Ramos (cell line): ENCODE data around the gene PKN2.

Experiments used
- in situ Hi-C: fragments of 300-500 bp; cut with MboI; formaldehyde crosslinking; loops from one replicate; pipeline ENCODE4 v1.14.3; 2022; ENCODE audit warnings: low sequenced_read_pairs; ENCODE audit not compliant: unreplicated experiment

Gene PKN2

DNA sequence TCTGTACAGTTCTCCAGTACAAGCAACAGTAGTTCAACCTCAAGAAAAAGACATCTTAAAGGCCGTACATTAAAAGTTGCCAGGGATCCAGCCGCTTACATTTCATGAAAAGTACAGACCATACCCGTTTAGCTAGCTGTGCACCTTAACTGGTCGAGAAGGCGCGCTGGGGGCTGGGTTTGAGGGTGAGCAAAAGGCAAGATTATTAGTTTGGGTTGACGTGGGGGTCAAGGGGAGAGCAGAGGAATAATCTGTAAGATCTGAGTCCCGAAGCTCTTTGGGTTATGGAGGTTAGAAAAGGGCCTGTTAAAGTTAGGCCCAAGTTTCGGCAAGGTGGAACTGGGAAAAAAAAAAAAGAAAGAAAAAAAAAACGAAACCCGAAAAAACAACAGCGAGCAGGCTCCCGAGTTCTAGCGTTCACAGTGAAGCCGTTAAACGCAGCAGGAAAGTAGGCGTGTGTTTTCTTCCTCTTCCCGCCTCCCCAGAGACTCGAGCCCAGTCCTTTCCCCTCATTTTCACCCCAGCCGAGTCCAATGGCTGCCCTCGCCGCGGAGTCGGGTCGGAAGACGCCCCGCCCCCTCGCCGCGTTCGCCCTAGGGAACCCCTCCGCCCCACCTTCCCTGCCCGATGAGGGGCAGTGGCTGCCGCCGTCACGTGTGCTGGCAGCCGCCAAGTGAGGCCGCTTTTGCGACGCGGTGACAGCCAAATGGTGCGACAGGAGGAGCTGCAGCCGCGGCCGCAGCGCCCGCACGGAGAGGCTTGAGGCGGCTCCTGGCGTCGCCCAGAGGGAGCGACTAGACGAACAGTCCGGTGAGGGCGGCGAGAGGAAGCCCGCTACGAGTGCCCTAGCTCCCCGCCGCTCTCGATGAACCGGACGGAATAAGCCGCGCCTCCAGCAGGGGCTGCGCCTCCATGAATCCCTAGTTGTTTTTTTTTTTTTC is at the start of gene PKN2:
Gene PKN2 (plus strand): TSS at position 733 of the 941 bp plus-strand sequence. CDS start 308 bp downstream, outside the sequence.
- in situ Hi-C loops: no loop called here

DNA sequence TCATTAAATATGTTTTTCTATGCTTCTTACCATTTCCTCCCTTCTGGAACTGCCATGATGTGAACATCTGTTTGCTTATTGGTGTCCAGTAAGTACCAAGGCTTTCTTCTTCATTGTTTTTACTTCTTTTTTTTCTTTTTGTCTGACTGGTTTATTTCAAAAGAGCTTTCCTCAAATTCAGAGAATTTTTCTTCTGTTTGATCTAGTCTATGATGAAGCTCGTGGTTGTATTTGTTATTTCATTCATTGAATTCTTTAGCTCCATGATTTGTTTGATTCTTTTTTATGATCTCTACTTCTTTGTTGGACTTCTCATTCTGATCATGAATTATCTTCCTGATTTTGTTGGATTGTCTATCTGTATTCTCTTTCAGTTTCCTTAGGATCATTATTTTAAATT is 49.5 kb upstream of the PKN2 start:
- in situ Hi-C loops: no loop called here

DNA sequence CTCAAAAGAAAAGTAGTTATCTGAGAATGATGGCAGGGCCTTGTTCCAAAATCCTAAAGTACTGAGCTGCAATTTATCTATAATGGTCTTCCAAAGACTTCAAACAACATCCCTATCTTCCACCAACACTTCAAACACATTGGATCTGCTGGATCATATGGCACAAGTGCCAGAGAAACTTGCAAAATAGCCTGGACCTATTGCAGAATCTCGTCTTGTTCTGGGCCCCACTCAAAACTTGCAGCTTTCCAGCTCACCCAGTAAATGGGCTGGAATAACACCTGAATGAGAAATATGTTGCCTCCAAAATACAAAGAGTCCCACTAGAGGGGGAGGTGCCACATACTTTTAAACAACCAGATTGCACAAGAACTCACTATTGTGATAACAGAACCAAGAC is 44.0 kb upstream of the PKN2 start:
- in situ Hi-C loops: no loop called here

DNA sequence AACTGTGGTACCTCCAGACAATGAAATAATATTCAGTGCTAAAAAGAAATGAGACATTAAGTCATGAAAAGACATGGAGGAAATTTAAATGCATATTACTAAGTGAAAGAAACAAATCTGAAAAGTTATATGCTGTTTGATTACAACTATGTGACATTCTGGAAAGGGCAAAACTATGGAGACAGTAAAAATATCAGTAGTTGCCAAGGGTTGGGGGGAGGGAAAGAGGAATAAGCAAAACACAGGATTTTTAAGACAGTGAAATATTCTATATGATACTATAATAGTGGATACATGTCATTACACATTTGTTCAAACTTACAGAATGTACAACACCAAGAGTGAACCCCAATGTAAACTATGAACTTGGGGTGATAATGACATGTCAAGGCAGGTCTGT is 38.2 kb upstream of the PKN2 start:
- in situ Hi-C loops: no loop called here

DNA sequence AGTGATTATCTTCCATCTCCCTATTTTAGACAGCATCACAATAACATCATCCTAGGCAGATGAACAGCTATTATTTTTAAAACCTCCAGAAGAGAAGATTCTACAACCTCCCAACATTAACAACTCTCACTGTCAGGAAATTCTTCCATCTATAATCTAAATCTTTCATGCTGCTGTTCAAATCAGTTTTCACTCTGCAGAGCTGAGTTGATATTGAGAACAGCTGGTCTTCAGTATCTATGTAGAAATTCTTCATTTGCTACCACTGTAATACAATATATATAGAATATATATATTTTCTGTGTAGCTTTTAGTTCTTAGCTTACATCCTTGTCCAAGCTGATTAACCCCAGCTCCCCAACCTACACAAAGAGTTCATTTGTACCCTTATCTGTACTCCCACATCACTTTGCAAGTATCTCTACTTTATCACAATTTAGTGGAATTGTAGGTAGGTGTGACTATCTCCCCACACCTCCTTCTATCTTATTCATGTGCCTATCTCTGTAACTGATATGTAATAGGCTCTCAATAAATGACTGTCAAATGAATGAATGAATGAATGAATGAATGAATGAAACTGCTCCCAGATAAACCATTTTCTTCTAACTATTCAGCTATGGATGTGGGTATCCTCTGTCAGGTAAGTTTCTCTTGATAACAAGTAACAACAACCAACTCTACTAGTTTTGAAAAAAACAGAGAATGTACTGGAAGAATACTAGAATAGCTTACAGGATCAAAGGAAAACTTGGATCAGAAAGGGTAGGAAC is 37.4 kb upstream of the PKN2 start:
- in situ Hi-C loops: no loop called here

DNA sequence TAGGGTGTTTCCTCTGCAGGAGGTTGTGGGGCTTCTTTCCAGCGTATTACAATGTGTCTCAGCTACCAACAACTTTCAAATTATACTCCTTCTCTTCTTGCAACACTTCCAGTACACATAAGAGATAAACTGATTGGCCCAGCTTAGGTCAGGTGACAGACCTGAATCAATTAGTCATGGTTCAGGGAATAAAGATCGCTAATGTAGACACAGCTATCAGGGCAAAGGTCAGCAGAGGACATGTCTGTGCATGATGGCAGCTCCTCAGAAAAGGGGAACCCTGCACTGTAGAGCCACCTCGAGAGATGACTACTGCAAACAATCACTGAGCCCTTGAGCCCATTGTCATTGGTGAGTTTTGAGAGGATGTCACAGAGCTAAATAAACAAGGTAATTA is 36.8 kb upstream of the PKN2 start:
- in situ Hi-C loops: no loop called here

DNA sequence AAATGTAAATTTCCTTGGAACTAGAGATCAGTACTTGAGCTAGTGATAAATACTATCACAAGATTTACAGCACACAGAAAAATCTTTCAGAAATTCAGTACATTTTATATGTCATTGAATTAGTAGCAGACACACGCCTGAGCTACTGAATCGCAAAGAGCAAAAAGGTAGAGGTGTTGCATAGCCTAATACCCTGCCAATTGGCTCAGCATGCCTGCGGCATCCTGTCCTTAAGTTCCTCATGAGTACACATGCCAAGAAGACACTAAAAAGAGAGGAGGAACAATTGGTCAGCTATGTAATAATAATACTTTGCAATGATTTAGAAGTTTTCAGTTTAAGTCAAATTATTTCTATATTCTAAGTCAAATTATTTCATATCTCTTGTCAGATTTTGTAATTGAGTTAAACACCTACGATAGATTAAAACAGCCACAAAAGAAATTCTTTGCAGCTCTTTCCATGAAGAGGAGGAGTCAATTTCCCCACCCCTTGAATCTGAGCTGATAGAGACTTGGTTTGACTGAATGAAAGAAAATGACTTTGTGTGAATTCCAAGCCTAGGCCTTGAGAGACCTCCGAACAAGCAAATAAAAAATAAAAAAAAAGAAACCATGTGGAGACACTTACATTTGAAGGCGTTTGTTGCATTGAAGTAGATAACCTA is 36.2 kb upstream of the PKN2 start:
- in situ Hi-C loops: no loop called here

DNA sequence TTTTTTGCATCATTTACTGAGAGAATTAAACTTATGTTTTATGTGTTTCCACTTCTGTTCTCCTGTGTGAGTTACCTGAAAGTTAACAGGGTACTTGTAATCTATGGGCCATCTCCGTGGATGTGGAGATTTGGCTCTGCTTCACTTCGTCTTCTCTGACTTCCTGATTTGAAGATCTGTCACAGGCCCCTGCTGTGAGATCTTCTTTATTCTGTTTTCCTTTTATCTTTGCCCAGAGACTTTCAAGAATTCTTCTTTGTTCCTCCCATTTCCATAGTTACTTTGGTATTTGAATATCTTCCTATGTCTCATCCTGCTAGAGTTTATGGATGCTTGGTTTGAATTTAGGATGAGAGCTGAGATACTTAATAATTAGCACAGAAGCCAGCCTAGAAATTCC is 35.4 kb upstream of the PKN2 start:
- in situ Hi-C loops: no loop called here

DNA sequence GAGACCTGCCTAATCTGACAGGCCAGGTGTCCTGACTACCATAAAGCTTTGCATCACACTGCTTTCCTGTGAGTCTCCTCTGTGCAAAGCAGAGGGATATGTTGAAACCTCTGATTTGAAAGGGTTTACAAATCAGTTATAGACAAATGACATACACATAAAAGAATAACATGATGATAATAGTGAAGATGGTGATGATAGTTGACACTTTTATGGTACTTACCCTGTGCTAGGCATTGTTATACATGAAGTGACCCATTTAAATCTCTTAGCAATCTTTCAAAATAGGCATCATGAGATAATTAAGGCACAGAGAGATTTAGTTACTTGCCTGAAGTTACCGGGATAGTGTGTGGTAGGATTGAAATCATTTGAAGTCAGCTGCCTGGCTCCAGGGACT is 34.1 kb upstream of the PKN2 start:
- in situ Hi-C loops: no loop called here

DNA sequence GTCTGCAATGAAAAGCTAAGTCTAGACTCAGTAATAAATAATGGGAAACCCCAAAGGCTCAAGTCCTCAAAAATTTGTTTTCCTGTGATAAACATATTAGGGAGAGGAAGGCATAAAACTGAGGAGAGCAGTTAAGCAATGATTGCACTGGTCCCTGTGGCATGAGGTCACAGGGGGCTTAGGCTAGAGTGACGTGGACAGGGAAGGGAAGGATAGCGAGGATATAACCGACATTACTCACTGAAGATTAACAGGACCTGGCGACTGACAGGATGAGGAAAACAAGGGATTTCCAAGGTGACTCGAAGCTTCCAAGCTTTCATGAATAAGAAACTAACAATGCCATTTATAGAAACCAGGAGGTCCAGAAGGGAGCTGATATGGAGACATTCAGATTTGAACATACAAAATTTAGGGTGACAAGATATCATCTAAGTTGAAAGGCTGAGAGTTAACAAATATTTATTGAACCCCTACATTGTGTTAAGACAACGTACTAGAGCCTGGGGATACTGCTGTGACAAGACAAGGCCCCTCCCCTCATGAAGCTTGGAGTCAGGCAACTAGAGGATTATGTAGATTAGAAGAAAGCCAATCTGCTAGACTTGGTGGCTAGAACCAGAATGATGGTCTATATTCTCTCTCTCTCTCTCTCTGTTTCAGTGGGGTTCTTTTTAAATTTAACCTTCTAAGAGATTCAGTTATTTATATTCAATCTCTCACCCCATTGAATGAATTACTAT is 33.2 kb upstream of the PKN2 start:
- in situ Hi-C loops: no loop called here

DNA sequence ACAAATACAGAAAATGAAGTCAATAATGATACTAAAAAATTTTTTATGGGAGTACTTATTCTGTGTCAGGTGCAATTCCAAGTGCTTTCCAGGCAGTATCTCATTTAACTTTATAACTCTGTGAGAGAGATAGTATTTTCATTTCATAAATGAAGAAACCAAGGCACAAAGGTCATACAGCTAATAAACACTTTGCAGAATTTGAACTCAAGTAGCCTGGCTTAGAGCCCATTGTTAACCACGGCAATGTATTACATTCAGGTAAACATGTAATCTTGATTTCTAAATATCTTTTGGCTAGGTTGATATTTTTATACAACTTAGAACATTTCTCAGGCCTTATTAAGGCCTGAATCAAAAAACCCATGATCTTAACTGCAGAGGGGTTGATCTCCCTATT is 28.9 kb upstream of the PKN2 start:
- in situ Hi-C loops: no loop called here

DNA sequence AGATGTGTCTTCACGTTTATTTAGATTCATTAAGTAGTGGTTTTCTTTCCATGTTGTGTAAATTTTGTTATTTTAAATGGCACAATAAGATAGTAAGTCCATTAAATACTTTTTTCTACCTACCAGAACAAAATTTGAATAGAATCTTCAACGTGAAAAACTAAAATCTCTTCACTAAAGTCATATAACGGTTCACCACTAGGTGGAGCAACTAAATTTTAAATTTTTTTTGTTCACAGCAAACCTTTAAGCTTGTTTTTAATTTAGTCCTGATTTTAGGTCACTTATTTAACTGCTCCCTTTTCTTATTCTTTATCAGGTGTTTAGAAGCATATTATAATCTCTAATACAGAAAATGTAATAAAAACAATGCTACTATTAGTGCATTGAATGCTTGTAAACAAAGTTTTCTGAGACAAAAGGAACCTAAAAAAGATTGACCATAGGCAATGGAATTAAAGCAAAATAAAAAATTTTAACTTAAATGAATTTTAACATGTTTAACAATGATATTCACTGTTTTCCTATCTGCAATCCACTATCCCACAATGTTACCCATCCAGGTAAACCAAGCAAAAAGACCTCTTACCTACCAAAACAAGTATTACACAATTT is 28.3 kb upstream of the PKN2 start:
- in situ Hi-C loops: no loop called here

DNA sequence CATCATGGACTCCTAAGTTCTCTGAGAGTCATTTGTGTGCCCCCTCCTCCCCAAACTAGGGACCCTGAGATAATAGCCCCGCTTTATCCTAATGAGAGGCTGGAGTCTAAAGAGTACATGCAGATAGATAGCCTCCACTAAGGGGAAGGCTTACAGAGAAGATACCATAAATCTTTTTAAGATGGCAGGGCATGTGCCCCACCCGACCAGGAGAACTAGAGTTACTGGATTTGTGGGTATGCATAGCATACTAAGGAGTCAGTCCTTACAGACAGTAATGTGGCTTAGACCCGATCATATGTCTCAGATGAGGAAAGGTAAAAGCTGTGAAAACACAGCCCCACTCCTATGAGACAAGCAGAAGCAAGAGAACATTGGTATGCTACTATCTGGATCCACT is 25.7 kb upstream of the PKN2 start:
- in situ Hi-C loops: no loop called here

DNA sequence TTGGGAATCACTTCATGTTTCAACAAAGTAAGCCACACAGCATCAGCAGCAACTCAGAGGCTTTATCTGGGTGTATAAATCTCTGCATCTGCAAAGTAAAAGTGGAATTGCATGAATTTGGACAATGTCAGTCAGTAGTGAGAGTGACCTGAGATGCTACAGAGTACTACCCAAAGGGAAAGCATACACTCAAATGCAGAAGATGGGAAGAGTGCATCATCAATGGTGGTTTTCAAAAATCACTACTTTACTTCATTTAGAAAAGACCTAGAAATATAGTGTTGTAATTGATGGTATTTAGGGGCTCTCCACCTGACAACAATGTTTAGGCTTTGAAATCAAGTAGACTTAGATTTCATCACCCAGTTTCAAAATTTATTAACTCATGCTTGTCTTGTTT is 24.5 kb upstream of the PKN2 start:
- in situ Hi-C loops: no loop called here

DNA sequence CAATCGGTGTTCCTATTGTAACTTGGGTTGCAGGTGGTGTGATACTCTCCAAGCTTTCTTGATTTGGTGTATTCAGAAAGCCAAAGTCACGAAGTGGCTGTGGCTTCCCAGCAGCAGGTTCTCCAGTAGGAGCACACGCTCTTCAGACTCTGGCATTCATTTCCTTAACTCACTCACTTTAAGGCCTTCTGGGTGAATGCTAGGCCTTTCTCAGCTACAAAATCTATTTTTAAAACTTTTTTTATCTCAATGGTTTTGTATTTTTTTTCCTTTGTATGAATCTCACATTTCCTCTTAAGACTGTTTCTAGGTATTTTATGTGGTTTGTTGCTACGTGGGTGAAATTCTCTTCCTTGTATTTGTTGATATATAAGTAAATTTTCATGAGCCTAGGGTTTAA is 22.9 kb upstream of the PKN2 start:
- in situ Hi-C loops: loop anchor here (10.0 kb wide), 1 partner anchor 224 kb away; no protein-coding TSS in a partner anchor

DNA sequence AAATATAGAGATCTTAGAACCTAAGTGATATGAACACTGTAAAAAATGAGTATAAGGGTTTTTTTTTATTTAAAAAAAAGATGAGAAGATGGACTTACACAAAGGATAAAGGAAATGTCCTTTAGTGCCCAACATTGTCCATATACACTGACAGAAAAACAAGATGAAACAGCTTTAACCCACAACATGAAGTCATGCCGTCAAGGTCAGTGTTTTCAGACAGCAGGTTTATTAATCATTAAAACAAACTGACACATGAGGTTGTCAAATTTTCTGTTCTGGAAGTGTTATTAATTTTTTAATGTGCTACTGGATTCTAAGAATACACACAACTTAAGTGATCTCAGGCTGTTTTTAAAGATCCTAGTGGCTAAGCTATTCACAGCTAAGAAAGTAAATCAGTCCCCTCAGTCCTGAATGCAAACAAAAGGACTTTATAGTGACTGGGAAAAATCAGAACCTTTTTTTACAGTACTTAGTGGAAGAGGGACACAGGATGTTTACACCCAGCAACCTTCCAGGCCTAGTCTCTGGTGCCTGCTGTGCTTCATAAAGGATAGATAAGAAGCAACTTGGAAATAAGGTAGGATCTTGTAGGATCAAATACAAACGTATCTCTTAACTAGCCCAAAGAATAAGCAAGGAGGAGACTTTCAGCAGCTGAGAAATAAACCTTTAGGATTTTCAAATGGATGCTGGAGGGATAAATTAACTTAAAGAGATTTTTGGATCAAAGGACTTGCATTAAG is 21.9 kb upstream of the PKN2 start:
- in situ Hi-C loops: loop anchor here (10.0 kb wide), 1 partner anchor 223 kb away; no protein-coding TSS in a partner anchor

DNA sequence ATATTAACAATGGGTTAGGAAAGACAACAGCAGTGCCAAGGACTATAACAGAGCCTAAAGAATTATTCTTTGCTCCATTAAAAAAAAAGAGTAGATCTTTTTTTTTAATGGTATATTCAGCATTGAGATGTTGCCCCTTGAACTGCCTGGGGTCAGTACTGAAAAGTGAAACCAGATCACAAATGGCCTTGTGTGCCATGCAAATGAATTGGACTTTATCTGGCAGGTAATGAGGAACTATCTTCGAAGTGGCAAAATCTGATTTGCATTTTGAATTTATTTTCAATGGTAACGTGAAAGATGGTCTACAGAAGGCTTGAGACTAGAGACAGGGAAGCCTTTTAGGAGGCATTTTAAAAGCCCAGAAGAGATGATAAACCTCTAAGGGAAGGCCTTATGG is 21.4 kb upstream of the PKN2 start:
- in situ Hi-C loops: loop anchor here (10.0 kb wide), 1 partner anchor 222 kb away; no protein-coding TSS in a partner anchor

DNA sequence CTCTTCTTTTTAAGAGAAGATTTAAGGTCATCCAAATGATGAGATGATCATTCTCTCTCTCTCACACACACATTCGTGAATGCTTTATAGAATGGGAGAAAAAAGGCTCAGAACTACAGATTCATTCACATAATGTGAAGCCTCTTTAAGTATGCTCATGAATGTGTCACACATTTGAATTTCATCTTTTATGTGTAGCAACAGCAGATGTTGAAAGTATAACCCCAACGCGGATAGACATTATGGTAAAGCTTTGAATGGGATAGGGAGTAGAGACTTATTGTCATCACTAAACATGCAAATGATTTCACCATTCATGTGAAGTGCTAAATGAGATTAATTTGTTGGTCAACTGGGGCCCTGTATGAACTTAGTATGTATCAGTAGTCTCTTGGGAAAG is 15.7 kb upstream of the PKN2 start:
- in situ Hi-C loops: loop anchor here (10.0 kb wide), 1 partner anchor 216 kb away; no protein-coding TSS in a partner anchor

DNA sequence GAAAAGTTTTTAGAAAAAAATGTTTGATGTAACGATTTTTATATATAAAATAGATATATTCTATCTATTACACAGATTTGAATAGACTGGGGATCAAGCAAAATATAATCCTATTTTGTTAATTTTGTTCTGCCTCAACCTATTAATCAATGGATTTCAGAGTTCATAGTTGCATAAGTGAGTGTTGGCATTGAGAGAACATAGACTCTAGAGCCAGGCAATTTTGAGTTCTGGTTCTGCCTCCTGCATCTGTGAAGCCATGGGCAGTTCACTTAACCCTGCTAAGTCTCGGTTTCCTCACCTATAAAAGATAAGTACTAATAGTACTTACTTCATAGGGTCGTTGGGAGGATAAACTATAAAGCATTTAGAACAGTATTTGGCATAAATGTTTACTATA is 13.6 kb upstream of the PKN2 start:
- in situ Hi-C loops: no loop called here
